ENCODE data around the gene GPR157. TPM values are rescaled to one million over a fixed set of nuclear protein-coding genes. Genes with fewer than 3 reads are reported as not detected.

GPR157 gene
- total RNA-seq, 1 experiment from 2014 or later: 7.9 TPM

- POLR2A ChIA-PET (ENCODE audit: unreplicated experiment): no interaction called here
These were observed 6.4 kb upstream of the GPR157 start for GRCh38 chr1:9135073-9135836.

GRCh38 chr1:9133870-9134585 lies 5.1 kb upstream of the GPR157 start:
- POLR2A ChIA-PET (ENCODE audit: unreplicated experiment): interaction anchor here (0.5 kb wide), 1 partner anchor 60 kb away, joined by 3 read pairs; no protein-coding TSS in a partner anchor
- Histone ChIP-seq H3K79me2 (ENCODE audit: low read length) (no peaks in the 10 kb centered on the region), H4K20me1 (ENCODE audit: low read length) (no peaks in the 10 kb centered on the region), H3K4me2 (ENCODE audit: low read length) (no peak overlapping the region), H3K9me3 (ENCODE audit: low read length) (no peaks in the 10 kb centered on the region), H3K27ac (ENCODE audit: low read length) (no peak overlapping the region), H3F3A (ENCODE audit: low read length, unreplicated experiment) (no peaks in the 10 kb centered on the region), H3K4me1 (ENCODE audit: insufficient read depth, low read length) (no peaks in the 10 kb centered on the region), H3K36me3 (ENCODE audit: low read depth, low read length) (no peaks in the 10 kb centered on the region), H3K27me3 (ENCODE audit: low read length) (no peaks in the 10 kb centered on the region), H3K9me2 (replicated peaks; ENCODE audit: low read length) (no peaks in the 10 kb centered on the region), H2AFZ (ENCODE audit: low read length) (no peak overlapping the region), H3K9ac (ENCODE audit: low read length) (no peak overlapping the region), H3K4me3 (ENCODE audit: low read length) (no peak overlapping the region)
- intact Hi-C loops (cut with micrococcal nuclease): no loop called here
- DNase-seq (no peak), ATAC-seq (no peak)
- CTCF ChIA-PET: interaction anchor here (0.6 kb wide), 1 partner anchor 1154 kb away, joined by 4 read pairs; no protein-coding TSS in a partner anchor
- no peak for TF ChIP-seq EZH2 (IDR thresholded peaks at IDR 0.05; ENCODE audit: low read length, unreplicated experiment)
- no peak for TF ChIP-seq EZH2phosphoT487 (IDR thresholded peaks at IDR 0.05; ENCODE audit: borderline replicate concordance, low read length)
- TF ChIP-seq CTCF (conservative IDR thresholded peaks at IDR 0.05; ENCODE audit: low read depth, low read length): no peak
- no TSS peak for BruUV-seq (replicated peaks)

More at GRCh38 chr1:9135073-9135836, 6.4 kb upstream of the GPR157 start:
- H2AFZ ChIP-seq (ENCODE audit: low read length): no peak overlapping the region
- no TSS peak for BruUV-seq (replicated peaks)
- no peaks in the 10 kb centered on the region for H3K36me3 ChIP-seq (ENCODE audit: low read depth, low read length)
- no peak overlapping the region for H3K4me2 ChIP-seq (ENCODE audit: low read length)
- CTCF ChIA-PET: no interaction called here
- no peak for TF ChIP-seq EZH2 (IDR thresholded peaks at IDR 0.05; ENCODE audit: low read length, unreplicated experiment)
- TF ChIP-seq CTCF (conservative IDR thresholded peaks at IDR 0.05; ENCODE audit: low read depth, low read length): no peak
- TF ChIP-seq EZH2phosphoT487 (IDR thresholded peaks at IDR 0.05; ENCODE audit: borderline replicate concordance, low read length): no peak
- intact Hi-C loops (cut with micrococcal nuclease): no loop called here
- DNase-seq (no peak), ATAC-seq (no peak)
- no peaks in the 10 kb centered on the region for H4K20me1 ChIP-seq (ENCODE audit: low read length)
- H3K9ac ChIP-seq (ENCODE audit: low read length): no peak overlapping the region
- H3F3A ChIP-seq (ENCODE audit: low read length, unreplicated experiment): no peaks in the 10 kb centered on the region
- no peak overlapping the region for H3K4me3 ChIP-seq (ENCODE audit: low read length)
- H3K27ac ChIP-seq (ENCODE audit: low read length): no peak overlapping the region
- no peaks in the 10 kb centered on the region for H3K9me2 ChIP-seq (replicated peaks; ENCODE audit: low read length)
- no peaks in the 10 kb centered on the region for H3K9me3 ChIP-seq (ENCODE audit: low read length)
- no peaks in the 10 kb centered on the region for H3K79me2 ChIP-seq (ENCODE audit: low read length)
- H3K4me1 ChIP-seq (ENCODE audit: insufficient read depth, low read length): no peaks in the 10 kb centered on the region
- H3K27me3 ChIP-seq (ENCODE audit: low read length): no peaks in the 10 kb centered on the region
